GM21390 (cell line): ENCODE measurements around the gene PTPRM.
"Not testable (repeated sequence)": the region's sequence is repeated elsewhere in the genome, so short reads cannot be mapped to it uniquely, and the experiment has no call there.

ENCODE experiments used
- ATAC-seq: cut with Tn5 transposase; IDR thresholded peaks from one replicate; pipeline ENCODE4 v1.9.1; 2021; ENCODE audit not compliant: unreplicated experiment

The PTPRM gene

GRCh38 chr18:8034674-8035073 is 467.6 kb downstream of the PTPRM start:
- ATAC-seq = no peak

- no peak for ATAC-seq
Observed at GRCh38 chr18:8036551-8036950, 469.4 kb downstream of the PTPRM start.

GRCh38 chr18:8037296-8037695 is 470.2 kb downstream of the PTPRM start:
- no peak for ATAC-seq

- no peak for ATAC-seq
Observed at GRCh38 chr18:8040021-8040420, 472.9 kb downstream of the PTPRM start.

GRCh38 chr18:8041526-8042111 is 474.5 kb downstream of the PTPRM start:
- no peak for ATAC-seq

- no peak for ATAC-seq
Observed at GRCh38 chr18:8044004-8044403, 476.9 kb downstream of the PTPRM start.

GRCh38 chr18:8045160-8045883 is 478.2 kb downstream of the PTPRM start:
- ATAC-seq = no peak

- ATAC-seq = no peak
Observed at GRCh38 chr18:8045884-8046281, 478.8 kb downstream of the PTPRM start.

- no peak for ATAC-seq
Observed at GRCh38 chr18:8046441-8046840, 479.3 kb downstream of the PTPRM start.

- ATAC-seq = no peak
Observed at GRCh38 chr18:8049147-8049546, 482.0 kb downstream of the PTPRM start.

GRCh38 chr18:8050616-8051329 is 483.7 kb downstream of the PTPRM start:
- ATAC-seq = no peak

GRCh38 chr18:8051453-8051852 is 484.3 kb downstream of the PTPRM start:
- ATAC-seq = no peak

- ATAC-seq = no peak
Observed at GRCh38 chr18:8052237-8052701, 485.2 kb downstream of the PTPRM start.

GRCh38 chr18:8056723-8057122 is 489.6 kb downstream of the PTPRM start:
- ATAC-seq = no peak

- ATAC-seq = not testable (repeated sequence)
Observed at GRCh38 chr18:8063152-8063551, 496.0 kb downstream of the PTPRM start.

- no peak for ATAC-seq
Observed at GRCh38 chr18:8063733-8064132, 496.6 kb downstream of the PTPRM start.

- no peak for ATAC-seq
Observed at GRCh38 chr18:8065284-8065683, 498.2 kb downstream of the PTPRM start.

- ATAC-seq = no peak
Observed at GRCh38 chr18:8065773-8066172, 498.7 kb downstream of the PTPRM start.

GRCh38 chr18:8069708-8070107 is 502.6 kb downstream of the PTPRM start:
- ATAC-seq = no peak

GRCh38 chr18:8073167-8073566 is 506.1 kb downstream of the PTPRM start:
- ATAC-seq = no peak

GRCh38 chr18:8080092-8080491 is 513.0 kb downstream of the PTPRM start:
- ATAC-seq = no peak

- ATAC-seq = no peak
Observed at GRCh38 chr18:8081267-8081666, 514.2 kb downstream of the PTPRM start.
